ENCODE measurements around the gene GMCL1.

DNA sequence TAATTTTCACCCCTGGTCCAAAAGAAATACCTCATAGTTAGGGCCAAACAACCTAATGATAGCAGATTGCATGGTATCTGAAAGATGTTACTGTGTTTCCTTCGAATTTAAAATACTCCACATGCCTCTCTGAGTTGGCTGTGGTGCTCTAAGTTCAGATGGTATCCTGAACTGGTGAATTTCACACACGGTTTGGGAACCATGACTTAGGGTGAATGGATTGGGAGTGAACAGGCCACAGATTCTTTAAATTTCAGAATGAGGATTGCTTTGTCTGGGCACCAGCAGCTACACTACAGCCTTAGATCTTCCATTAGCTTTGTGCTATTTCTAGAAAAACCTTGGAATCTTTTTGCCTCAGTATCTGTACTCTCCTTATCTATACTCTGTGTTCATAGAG, 6.2 kb downstream of the GMCL1 start:
- no peak for TF ChIP-seq SP2 (IDR thresholded peaks at IDR 0.05; ENCODE audit: extremely low read depth, low read depth, low read length, poor library complexity, severe bottlenecking)
- no peak for TF ChIP-seq E2F4 (CRISPR knock-in tag; IDR thresholded peaks at IDR 0.05; ENCODE audit: low read depth)
- TF ChIP-seq RBM34 (IDR thresholded peaks at IDR 0.05; ENCODE audit: borderline replicate concordance, insufficient read depth, low read length): no peak
- no peak for TF ChIP-seq NR3C1 (CRISPR knock-in tag; IDR thresholded peaks at IDR 0.05)
- no peak for TF ChIP-seq POLR2G (IDR thresholded peaks at IDR 0.05; ENCODE audit: low read depth, low read length)
- no peak for TF ChIP-seq BRF2 (IDR thresholded peaks at IDR 0.05; ENCODE audit: borderline replicate concordance, insufficient read depth, insufficient read length)
